ENCODE data around the gene MTX3. TPM values are rescaled to one million over a fixed set of nuclear protein-coding genes. Genes with fewer than 3 reads are reported as not detected.

Gene MTX3
- total RNA-seq, 1 donor from 2014 or later: 27.9 TPM

DNA sequence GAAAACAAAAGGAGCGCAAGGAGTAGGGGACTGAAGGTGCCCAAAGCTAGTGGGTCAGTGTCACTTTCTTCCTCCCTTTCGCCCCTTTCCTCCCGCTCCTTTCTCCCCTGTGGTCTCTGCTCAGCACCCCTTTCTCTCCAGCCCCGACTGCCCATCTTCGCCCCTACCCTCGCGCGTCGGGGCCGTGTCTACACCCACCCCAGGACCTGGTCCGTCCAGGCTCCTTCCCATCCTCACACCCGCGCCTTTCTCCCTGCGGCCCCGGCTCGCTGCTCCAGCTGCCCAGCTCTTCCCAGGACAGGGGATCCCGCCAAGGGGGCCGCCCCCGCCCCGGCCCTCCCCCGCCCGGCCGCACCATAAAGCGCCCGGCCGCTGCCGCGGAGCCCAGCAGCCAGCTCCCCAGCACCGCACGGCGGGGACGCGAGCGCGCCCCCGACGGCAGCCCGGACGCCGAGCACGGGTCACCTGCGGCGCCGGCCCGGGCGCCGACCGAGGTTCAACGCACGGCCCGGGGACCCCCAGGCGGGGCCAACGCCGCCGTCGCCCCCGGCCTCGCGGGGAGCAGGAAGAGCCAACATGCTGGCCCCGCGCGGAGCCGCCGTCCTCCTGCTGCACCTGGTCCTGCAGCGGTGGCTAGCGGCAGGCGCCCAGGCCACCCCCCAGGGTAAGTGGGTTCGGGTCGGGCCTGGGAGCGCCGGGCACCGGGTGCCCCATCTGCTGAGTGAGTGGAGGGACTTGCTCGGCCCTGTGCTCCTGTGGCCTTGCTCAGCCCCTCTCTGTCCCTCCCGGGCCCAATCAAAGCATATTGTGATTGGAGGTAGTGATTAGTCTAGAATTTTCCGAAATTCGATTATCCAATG, 44.1 kb upstream of the MTX3 start, which contains the start of gene THBS4:
Gene THBS4, plus strand, starts transcription at position 387 of the 860 bp plus-strand sequence. Its CDS starts 190 bp downstream, at position 577.
- Mint-ChIP-seq H3K9me3 (no peaks in the 10 kb centered on the region), H3K4me3 (peak within 1 kb of the TSS; percentile 76), H3K27me3 (ENCODE audit: low read depth) (peaks cover 69% of the 10 kb centered on the region), H3K4me1 (peaks cover 3% of the 10 kb centered on the region), H3K36me3 (ENCODE audit: low read depth) (no peaks in the 10 kb centered on the region), H3K27ac (ENCODE audit: unreplicated experiment) (no peak within 1 kb of the TSS)
- DNase-seq (ENCODE audit: low read depth, low spot score): no peak
- TF ChIP-seq, protein P1, sequence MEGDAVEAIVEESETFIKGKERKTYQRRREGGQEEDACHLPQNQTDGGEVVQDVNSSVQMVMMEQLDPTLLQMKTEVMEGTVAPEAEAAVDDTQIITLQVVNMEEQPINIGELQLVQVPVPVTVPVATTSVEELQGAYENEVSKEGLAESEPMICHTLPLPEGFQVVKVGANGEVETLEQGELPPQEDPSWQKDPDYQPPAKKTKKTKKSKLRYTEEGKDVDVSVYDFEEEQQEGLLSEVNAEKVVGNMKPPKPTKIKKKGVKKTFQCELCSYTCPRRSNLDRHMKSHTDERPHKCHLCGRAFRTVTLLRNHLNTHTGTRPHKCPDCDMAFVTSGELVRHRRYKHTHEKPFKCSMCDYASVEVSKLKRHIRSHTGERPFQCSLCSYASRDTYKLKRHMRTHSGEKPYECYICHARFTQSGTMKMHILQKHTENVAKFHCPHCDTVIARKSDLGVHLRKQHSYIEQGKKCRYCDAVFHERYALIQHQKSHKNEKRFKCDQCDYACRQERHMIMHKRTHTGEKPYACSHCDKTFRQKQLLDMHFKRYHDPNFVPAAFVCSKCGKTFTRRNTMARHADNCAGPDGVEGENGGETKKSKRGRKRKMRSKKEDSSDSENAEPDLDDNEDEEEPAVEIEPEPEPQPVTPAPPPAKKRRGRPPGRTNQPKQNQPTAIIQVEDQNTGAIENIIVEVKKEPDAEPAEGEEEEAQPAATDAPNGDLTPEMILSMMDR (conservative IDR thresholded peaks at IDR 0.05): no peak

DNA sequence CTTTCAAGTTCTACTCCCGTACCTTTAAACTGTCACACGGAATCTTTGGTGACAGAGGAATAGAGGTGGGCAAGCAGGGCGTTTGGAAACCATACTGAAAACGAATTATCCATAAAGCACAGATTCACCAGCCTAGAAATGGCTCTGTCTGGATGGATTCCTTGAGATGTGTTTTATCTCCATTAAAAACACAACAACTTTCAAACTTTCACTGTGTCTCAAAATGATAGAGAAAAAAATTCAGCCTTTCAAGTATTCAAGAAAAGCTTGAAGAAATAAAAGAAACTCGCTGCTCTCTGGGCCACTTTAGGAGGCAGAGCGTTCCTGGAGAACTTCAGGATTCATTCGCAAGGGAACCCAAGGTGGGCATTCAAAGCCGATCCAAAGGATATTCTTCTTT, 43.5 kb upstream of the MTX3 start:
- TF ChIP-seq, protein P1 (conservative IDR thresholded peaks at IDR 0.05): no peak
- H3K4me1 Mint-ChIP-seq: no peaks in the 10 kb centered on the region
- no peaks in the 10 kb centered on the region for H3K36me3 Mint-ChIP-seq (ENCODE audit: low read depth)
- DNase-seq (ENCODE audit: low read depth, low spot score): no peak
- no peaks in the 10 kb centered on the region for H3K9me3 Mint-ChIP-seq
- H3K4me3 Mint-ChIP-seq: peak overlapping the region; percentile 76
- no peak overlapping the region for H3K27ac Mint-ChIP-seq (ENCODE audit: unreplicated experiment)
- H3K27me3 Mint-ChIP-seq (ENCODE audit: low read depth): peaks cover 65% of the 10 kb centered on the region

DNA sequence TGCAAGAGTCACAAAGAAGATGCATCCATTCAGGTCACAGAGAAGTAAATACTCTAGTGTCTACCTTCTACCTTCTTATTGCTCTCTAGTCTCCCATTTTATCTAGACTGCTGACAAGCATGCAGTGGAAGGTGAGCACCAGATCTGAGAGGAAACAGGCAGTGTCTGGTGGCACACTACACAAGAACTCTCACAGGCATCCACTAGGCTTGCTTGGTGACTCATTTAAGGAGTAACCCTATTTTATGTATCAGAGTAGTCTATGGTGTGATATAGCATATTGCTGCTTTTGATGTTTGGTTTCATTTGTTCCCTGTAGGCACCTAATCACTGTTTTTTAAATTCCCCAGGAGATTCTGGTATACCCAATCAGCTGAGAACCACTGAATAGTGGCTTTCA, 42.5 kb upstream of the MTX3 start:
- no peaks in the 10 kb centered on the region for H3K4me1 Mint-ChIP-seq
- H3K9me3 Mint-ChIP-seq: no peaks in the 10 kb centered on the region
- peaks cover 65% of the 10 kb centered on the region for H3K27me3 Mint-ChIP-seq (ENCODE audit: low read depth)

DNA sequence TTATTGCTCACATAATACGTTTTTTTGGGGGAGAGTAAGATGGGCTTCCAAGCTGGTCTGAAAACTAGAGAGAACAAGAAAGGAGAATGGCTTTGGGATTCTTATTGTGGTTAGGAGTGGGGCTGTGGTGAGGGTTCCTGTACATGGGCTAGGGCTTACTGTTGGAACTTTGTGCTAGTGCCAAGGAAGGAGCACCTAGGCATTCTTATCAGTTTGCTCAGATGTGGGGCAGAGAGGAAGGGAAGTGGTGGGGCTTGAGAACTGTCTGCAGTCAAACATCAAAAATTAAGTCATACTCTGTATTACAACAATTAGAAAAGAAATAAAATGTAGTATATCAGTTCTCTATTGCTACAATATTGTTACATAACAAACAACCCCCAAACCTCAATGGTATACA, 40.0 kb upstream of the MTX3 start:
- Mint-ChIP-seq H3K4me3 (no peak overlapping the region), H3K9me3 (no peaks in the 10 kb centered on the region), H3K27me3 (ENCODE audit: low read depth) (peaks cover 44% of the 10 kb centered on the region), H3K36me3 (ENCODE audit: low read depth) (no peaks in the 10 kb centered on the region), H3K27ac (ENCODE audit: unreplicated experiment) (no peak overlapping the region), H3K4me1 (no peaks in the 10 kb centered on the region)
- no peak for DNase-seq (ENCODE audit: low read depth, low spot score)
- TF ChIP-seq, protein P1 (conservative IDR thresholded peaks at IDR 0.05): no peak

More for the DNA sequence above, 42.5 kb upstream of the MTX3 start:
- DNase-seq (ENCODE audit: low read depth, low spot score): no peak
- Mint-ChIP-seq H3K27ac (ENCODE audit: unreplicated experiment) (no peak overlapping the region), H3K4me3 (peak overlapping the region; percentile 5), H3K36me3 (ENCODE audit: low read depth) (no peaks in the 10 kb centered on the region)
- TF ChIP-seq, protein P1 (conservative IDR thresholded peaks at IDR 0.05): no peak

DNA sequence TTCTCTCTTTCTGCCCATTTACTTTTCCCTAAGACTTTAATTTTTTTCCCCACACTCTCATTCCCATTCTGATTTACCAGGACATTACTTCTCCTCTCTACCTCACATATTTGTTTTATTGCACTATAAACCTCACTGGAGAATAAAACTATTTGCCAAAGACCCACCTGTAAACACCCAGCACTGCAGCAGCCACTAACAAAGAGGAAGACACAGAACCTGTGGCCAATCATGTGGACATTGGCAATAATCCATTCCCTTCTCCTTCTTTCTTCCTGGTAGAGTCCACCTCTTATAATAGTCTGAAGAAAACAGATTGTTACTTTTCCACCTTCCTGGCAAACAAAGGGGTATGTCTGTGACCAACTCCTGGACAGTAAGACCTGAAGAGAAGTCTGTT, 35.8 kb upstream of the MTX3 start:
- no peak overlapping the region for H3K27ac Mint-ChIP-seq (ENCODE audit: unreplicated experiment)
- peaks cover 7% of the 10 kb centered on the region for H3K27me3 Mint-ChIP-seq (ENCODE audit: low read depth)
- TF ChIP-seq, protein P1 (conservative IDR thresholded peaks at IDR 0.05): no peak
- no peaks in the 10 kb centered on the region for H3K4me1 Mint-ChIP-seq
- H3K36me3 Mint-ChIP-seq (ENCODE audit: low read depth): no peaks in the 10 kb centered on the region
- no peak for DNase-seq (ENCODE audit: low read depth, low spot score)
- H3K4me3 Mint-ChIP-seq: no peak overlapping the region
- H3K9me3 Mint-ChIP-seq: no peaks in the 10 kb centered on the region
